ENCODE measurements around the gene ZDHHC22. TPM values are rescaled to one million over a fixed set of nuclear protein-coding genes. Genes with fewer than 3 reads are reported as not detected.

Gene ZDHHC22
- total RNA-seq, 1 experiment from 2014 or later = 0.46 TPM

DNA sequence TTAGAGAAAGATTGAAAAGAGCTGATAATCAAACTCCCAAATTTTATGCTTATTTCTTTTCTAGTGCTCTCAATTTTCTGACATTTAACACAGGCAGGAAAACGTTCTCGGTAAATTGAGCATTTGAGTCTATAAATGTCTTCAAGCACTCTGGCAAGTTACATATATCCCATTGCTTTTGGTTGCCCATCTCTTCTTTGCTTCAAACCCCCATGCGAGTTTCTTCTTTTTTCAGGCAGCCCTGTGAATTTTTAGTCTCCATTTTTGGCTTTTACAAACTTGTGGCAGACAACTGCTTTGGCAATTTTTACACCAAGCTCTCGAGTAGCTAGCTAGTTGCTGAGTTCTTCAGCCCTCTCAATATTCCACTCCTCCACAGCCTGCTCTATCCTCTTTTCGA is 31.3 kb upstream of the ZDHHC22 start:
- ChIA-PET CTCF (no interaction called here), POLR2A (no interaction called here)
- Histone ChIP-seq H3K4me3 (ENCODE audit: low read depth in 2 of 2, low read length in 2 of 2) (no peak overlapping the region), H3K9me3 (ENCODE audit: control insufficient read depth, insufficient read depth, low read depth, low read length) (peaks cover 5% of the 10 kb centered on the region; the same call in 1 of the 2 replicates), H3K36me3 (ENCODE audit: control insufficient read depth, insufficient read depth, low read length) (no peaks in the 10 kb centered on the region), H3K27me3 (ENCODE audit: control insufficient read depth, insufficient read depth, low read length) (no peaks in the 10 kb centered on the region), H3K4me1 (ENCODE audit: control insufficient read depth, insufficient read depth, low read length) (no peaks in the 10 kb centered on the region), H3K27ac (ENCODE audit: low read length) (no peak overlapping the region)
- DNase-seq (ENCODE audit: low read depth, low spot score) (no peak), ATAC-seq (no peak)
- intact Hi-C loops (cut with micrococcal nuclease; ENCODE audit: unreplicated experiment) = no loop called here
- in situ Hi-C loops (cut with HindIII; ENCODE audit: low pct_unique_long_range_greater_than_20kb, low sequenced_read_pairs) = no loop called here
- TF ChIP-seq, protein P1, sequence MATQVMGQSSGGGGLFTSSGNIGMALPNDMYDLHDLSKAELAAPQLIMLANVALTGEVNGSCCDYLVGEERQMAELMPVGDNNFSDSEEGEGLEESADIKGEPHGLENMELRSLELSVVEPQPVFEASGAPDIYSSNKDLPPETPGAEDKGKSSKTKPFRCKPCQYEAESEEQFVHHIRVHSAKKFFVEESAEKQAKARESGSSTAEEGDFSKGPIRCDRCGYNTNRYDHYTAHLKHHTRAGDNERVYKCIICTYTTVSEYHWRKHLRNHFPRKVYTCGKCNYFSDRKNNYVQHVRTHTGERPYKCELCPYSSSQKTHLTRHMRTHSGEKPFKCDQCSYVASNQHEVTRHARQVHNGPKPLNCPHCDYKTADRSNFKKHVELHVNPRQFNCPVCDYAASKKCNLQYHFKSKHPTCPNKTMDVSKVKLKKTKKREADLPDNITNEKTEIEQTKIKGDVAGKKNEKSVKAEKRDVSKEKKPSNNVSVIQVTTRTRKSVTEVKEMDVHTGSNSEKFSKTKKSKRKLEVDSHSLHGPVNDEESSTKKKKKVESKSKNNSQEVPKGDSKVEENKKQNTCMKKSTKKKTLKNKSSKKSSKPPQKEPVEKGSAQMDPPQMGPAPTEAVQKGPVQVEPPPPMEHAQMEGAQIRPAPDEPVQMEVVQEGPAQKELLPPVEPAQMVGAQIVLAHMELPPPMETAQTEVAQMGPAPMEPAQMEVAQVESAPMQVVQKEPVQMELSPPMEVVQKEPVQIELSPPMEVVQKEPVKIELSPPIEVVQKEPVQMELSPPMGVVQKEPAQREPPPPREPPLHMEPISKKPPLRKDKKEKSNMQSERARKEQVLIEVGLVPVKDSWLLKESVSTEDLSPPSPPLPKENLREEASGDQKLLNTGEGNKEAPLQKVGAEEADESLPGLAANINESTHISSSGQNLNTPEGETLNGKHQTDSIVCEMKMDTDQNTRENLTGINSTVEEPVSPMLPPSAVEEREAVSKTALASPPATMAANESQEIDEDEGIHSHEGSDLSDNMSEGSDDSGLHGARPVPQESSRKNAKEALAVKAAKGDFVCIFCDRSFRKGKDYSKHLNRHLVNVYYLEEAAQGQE (IDR thresholded peaks at IDR 0.05; ENCODE audit: insufficient read depth in 1 of 2, low read depth in 2 of 2, low read length in 1 of 2) = no peak
- TF ChIP-seq, protein P2, sequence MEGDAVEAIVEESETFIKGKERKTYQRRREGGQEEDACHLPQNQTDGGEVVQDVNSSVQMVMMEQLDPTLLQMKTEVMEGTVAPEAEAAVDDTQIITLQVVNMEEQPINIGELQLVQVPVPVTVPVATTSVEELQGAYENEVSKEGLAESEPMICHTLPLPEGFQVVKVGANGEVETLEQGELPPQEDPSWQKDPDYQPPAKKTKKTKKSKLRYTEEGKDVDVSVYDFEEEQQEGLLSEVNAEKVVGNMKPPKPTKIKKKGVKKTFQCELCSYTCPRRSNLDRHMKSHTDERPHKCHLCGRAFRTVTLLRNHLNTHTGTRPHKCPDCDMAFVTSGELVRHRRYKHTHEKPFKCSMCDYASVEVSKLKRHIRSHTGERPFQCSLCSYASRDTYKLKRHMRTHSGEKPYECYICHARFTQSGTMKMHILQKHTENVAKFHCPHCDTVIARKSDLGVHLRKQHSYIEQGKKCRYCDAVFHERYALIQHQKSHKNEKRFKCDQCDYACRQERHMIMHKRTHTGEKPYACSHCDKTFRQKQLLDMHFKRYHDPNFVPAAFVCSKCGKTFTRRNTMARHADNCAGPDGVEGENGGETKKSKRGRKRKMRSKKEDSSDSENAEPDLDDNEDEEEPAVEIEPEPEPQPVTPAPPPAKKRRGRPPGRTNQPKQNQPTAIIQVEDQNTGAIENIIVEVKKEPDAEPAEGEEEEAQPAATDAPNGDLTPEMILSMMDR (IDR thresholded peaks at IDR 0.05) = no peak
- TF ChIP-seq SIN3A (IDR thresholded peaks at IDR 0.05; ENCODE audit: borderline replicate concordance, insufficient read depth, low read depth, low read length) (no peak), TCF7L2 (IDR thresholded peaks at IDR 0.05; ENCODE audit: low read depth, low read length) (no peak), POLR2AphosphoS5 (IDR thresholded peaks at IDR 0.05; ENCODE audit: low read depth, low read length) (no peak)
- BruUV-seq (replicated peaks) = no TSS peak

DNA sequence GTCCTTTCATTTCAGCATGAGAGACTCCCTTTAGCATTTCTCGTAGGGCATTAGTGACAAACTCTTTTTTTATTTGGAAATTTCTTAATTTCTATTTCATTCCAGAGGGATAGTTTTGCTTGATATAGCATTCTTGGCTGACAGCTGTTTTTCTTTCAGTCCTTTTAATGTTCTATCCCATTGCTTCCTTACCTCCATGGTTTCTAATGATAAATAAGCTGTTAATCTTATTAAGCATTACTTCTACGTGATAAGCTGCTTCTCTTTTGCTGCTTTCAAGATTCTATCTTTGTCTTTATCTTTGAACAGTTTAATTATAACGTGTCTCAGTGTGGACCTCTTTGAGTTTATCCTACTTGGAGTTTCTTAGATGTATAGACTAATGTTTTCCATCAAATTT is 28.5 kb upstream of the ZDHHC22 start:
- ChIA-PET POLR2A (no interaction called here), CTCF (no interaction called here)
- in situ Hi-C loops (cut with HindIII; ENCODE audit: low pct_unique_long_range_greater_than_20kb, low sequenced_read_pairs) = no loop called here
- ATAC-seq = no peak
- no peak for DNase-seq (ENCODE audit: low read depth, low spot score)
- no peaks in the 10 kb centered on the region for H3K27me3 ChIP-seq (ENCODE audit: control insufficient read depth, insufficient read depth, low read length)
- no peaks in the 10 kb centered on the region for H3K4me1 ChIP-seq (ENCODE audit: control insufficient read depth, insufficient read depth, low read length)
- H3K27ac ChIP-seq (ENCODE audit: low read length) = no peak overlapping the region
- TF ChIP-seq, protein P2 (IDR thresholded peaks at IDR 0.05) = no peak
- TF ChIP-seq POLR2AphosphoS5 (IDR thresholded peaks at IDR 0.05; ENCODE audit: low read depth, low read length) = no peak
- peaks cover 5% of the 10 kb centered on the region; the same call in 1 of the 2 replicates for H3K9me3 ChIP-seq (ENCODE audit: control insufficient read depth, insufficient read depth, low read depth, low read length)
- H3K36me3 ChIP-seq (ENCODE audit: control insufficient read depth, insufficient read depth, low read length) = no peaks in the 10 kb centered on the region
- no TSS peak for BruUV-seq (replicated peaks)
- intact Hi-C loops (cut with micrococcal nuclease; ENCODE audit: unreplicated experiment) = no loop called here
- H3K4me3 ChIP-seq (ENCODE audit: low read depth in 2 of 2, low read length in 2 of 2) = no peak overlapping the region

DNA sequence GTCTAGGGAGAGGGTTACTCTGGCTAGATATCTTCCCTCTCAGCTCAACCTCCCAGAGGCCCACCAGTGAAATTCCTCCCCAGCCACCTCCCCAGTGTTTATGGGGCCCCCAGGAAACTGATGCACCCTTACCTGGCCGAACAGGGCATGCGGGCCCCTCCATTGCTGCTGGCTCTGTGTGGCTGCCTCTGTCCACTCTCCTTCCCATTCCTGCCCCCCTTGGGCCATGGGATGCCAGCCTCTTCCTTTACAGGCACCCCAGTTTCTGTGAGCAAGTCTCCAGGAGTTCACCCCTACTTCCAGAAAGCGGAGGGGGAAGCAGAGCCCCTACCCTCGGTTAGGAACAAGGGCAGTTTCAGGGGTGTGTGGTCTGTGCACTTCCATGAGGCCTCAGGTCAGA is 19.4 kb upstream of the ZDHHC22 start:
- H3K36me3 ChIP-seq (ENCODE audit: control insufficient read depth, insufficient read depth, low read length) = no peaks in the 10 kb centered on the region
- H3K27me3 ChIP-seq (ENCODE audit: control insufficient read depth, insufficient read depth, low read length) = no peaks in the 10 kb centered on the region
- TF ChIP-seq, protein P1 (IDR thresholded peaks at IDR 0.05; ENCODE audit: insufficient read depth in 1 of 2, low read depth in 2 of 2, low read length in 1 of 2) = no peak
- TF ChIP-seq SIN3A (IDR thresholded peaks at IDR 0.05; ENCODE audit: borderline replicate concordance, insufficient read depth, low read depth, low read length) (no peak), TCF7L2 (IDR thresholded peaks at IDR 0.05; ENCODE audit: low read depth, low read length) (no peak), POLR2AphosphoS5 (IDR thresholded peaks at IDR 0.05; ENCODE audit: low read depth, low read length) (no peak)
- TF ChIP-seq, protein P2 (IDR thresholded peaks at IDR 0.05) = no peak
- no peaks in the 10 kb centered on the region for H3K9me3 ChIP-seq (ENCODE audit: control insufficient read depth, insufficient read depth, low read depth, low read length)
- DNase-seq (ENCODE audit: low read depth, low spot score) (no peak), ATAC-seq (no peak)
- CTCF ChIA-PET = no interaction called here
- no TSS peak for BruUV-seq (replicated peaks)
- no peaks in the 10 kb centered on the region for H3K4me1 ChIP-seq (ENCODE audit: control insufficient read depth, insufficient read depth, low read length)
- POLR2A ChIA-PET = no interaction called here
- no peak overlapping the region for H3K27ac ChIP-seq (ENCODE audit: low read length)
- H3K4me3 ChIP-seq (ENCODE audit: low read depth in 2 of 2, low read length in 2 of 2) = no peak overlapping the region
- in situ Hi-C loops (cut with HindIII; ENCODE audit: low pct_unique_long_range_greater_than_20kb, low sequenced_read_pairs) (no loop called here), intact Hi-C loops (cut with micrococcal nuclease; ENCODE audit: unreplicated experiment) (no loop called here)
